Central memory CD4-positive, alpha-beta T cell (primary cell): ENCODE data around the gene TACC2.

ENCODE experiments used
- DNase-seq: peaks from one replicate; pipeline ENCODE4 v3.0.0; 2022

Gene TACC2

GRCh38 chr10:122301055-122301810 lies 312.3 kb downstream of the TACC2 start:
- DNase-seq: peak; percentile 59

GRCh38 chr10:122301811-122302115 lies 312.8 kb downstream of the TACC2 start:
- no peak for DNase-seq

- no peak for DNase-seq
These were observed 313.4 kb downstream of the TACC2 start for GRCh38 chr10:122302315-122302714.

GRCh38 chr10:122303271-122304053 lies 314.5 kb downstream of the TACC2 start:
- no peak for DNase-seq
